ENCODE measurements around the gene UNC79.

Gene UNC79

DNA sequence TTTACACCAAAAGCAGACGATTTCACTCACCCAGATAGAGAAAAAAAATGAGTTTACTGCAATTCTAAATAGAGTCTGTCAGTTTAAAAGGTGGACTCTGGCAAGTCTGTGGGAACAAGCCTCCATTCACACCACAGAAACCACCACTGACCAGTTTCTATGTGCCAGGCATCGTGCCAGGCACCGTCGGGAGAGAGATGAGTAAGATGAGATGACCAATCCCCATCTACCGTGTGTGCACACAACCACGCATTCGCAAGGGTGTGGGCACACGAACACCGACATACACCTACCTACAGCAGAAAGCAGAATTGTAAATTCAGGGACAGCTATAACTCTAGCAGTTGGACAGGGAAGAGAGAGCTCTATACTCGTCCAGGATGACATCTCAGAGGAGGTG lies 299.3 kb downstream of the UNC79 start:
- TF ChIP-seq FOXP2 (optimal IDR thresholded peaks at IDR 0.05; ENCODE audit: borderline replicate concordance, extremely low read depth, extremely low read length, insufficient read depth) (no peak), SIN3A (IDR thresholded peaks at IDR 0.05; ENCODE audit: borderline replicate concordance, insufficient read depth, low read length) (no peak), POLR2AphosphoS5 (IDR thresholded peaks at IDR 0.05; ENCODE audit: low read depth, low read length) (no peak)
- TF ChIP-seq, protein P1, sequence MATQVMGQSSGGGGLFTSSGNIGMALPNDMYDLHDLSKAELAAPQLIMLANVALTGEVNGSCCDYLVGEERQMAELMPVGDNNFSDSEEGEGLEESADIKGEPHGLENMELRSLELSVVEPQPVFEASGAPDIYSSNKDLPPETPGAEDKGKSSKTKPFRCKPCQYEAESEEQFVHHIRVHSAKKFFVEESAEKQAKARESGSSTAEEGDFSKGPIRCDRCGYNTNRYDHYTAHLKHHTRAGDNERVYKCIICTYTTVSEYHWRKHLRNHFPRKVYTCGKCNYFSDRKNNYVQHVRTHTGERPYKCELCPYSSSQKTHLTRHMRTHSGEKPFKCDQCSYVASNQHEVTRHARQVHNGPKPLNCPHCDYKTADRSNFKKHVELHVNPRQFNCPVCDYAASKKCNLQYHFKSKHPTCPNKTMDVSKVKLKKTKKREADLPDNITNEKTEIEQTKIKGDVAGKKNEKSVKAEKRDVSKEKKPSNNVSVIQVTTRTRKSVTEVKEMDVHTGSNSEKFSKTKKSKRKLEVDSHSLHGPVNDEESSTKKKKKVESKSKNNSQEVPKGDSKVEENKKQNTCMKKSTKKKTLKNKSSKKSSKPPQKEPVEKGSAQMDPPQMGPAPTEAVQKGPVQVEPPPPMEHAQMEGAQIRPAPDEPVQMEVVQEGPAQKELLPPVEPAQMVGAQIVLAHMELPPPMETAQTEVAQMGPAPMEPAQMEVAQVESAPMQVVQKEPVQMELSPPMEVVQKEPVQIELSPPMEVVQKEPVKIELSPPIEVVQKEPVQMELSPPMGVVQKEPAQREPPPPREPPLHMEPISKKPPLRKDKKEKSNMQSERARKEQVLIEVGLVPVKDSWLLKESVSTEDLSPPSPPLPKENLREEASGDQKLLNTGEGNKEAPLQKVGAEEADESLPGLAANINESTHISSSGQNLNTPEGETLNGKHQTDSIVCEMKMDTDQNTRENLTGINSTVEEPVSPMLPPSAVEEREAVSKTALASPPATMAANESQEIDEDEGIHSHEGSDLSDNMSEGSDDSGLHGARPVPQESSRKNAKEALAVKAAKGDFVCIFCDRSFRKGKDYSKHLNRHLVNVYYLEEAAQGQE (IDR thresholded peaks at IDR 0.05; ENCODE audit: insufficient read depth in 1 of 2, low read depth in 2 of 2, low read length in 2 of 2), result no peak

DNA sequence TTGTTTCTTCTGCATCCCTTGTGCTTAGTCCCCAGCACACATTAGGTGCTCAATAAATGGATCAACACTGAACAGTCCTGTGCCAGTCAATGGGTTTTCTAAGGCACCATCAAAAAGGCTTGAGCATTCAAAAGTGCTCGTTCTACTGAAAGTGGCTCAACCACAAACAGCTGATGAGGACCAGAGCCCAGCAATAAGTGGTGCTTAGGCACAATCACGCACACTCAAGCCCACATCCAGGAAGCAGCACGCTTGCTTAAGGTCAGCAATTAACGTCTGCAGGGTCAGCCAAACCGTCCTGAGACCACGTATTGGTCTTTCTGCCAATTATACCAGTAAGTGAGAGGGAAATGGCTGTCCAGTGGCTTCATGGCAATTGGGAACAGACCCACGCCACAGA lies 301.0 kb downstream of the UNC79 start:
- TF ChIP-seq, protein P1 (IDR thresholded peaks at IDR 0.05; ENCODE audit: insufficient read depth in 1 of 2, low read depth in 2 of 2, low read length in 2 of 2), result no peak
- no peak for TF ChIP-seq POLR2AphosphoS5 (IDR thresholded peaks at IDR 0.05; ENCODE audit: low read depth, low read length)
- TF ChIP-seq SIN3A (IDR thresholded peaks at IDR 0.05; ENCODE audit: borderline replicate concordance, insufficient read depth, low read length), result no peak
- TF ChIP-seq TAF1 (IDR thresholded peaks at IDR 0.05; ENCODE audit: borderline replicate concordance, insufficient read depth, low read length), result no peak
- no peak for TF ChIP-seq FOXP2 (optimal IDR thresholded peaks at IDR 0.05; ENCODE audit: borderline replicate concordance, extremely low read depth, extremely low read length, insufficient read depth)

DNA sequence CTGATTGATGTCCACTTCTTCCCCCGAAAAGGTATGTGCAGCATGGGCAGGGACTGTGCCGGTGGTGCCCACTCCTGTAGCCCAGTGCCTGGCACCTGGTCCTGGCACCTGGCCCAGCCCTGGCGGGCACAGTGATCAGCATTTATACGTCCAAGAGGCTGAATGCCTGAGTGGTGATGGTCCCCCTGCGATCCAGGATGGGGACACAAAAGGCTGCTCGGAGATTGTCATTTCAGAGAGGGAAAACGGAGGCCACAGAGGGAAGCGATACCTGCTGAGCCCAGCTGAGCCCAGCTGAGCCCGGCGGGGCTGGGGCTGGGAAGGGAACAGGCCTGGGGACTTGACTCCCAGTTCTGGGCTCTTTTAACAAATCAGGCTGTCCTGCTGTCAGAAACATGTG lies 301.8 kb downstream of the UNC79 start:
- TF ChIP-seq SIN3A (IDR thresholded peaks at IDR 0.05; ENCODE audit: borderline replicate concordance, insufficient read depth, low read length) (no peak), POLR2AphosphoS5 (IDR thresholded peaks at IDR 0.05; ENCODE audit: low read depth, low read length) (no peak)
- TF ChIP-seq, protein P1 (IDR thresholded peaks at IDR 0.05; ENCODE audit: insufficient read depth in 1 of 2, low read depth in 2 of 2, low read length in 2 of 2), result no peak

DNA sequence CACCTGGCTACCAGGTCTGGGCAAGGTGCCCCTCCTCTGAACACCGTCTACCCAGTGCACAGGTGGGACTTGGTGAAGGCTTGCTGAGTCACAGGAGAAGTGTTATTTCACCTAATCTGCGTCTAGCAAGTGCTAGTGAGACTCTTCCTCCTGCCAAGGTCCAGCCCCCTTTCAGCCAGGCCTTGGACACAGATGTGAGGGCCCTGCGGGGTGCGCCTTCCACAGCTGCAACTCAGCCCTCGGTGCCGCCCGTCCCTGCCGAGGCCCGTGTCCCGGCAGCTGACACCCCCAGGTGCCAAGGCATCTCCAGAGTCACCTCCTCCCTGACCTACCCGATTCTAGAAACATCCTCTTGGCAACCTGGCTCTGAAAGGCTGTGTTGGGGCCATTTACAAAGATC lies 302.5 kb downstream of the UNC79 start:
- TF ChIP-seq, protein P1 (IDR thresholded peaks at IDR 0.05; ENCODE audit: insufficient read depth in 1 of 2, low read depth in 2 of 2, low read length in 2 of 2), result no peak
- TF ChIP-seq SIN3A (IDR thresholded peaks at IDR 0.05; ENCODE audit: borderline replicate concordance, insufficient read depth, low read length), result no peak
- TF ChIP-seq TAF1 (IDR thresholded peaks at IDR 0.05; ENCODE audit: borderline replicate concordance, insufficient read depth, low read length), result no peak
- no peak for TF ChIP-seq FOXP2 (optimal IDR thresholded peaks at IDR 0.05; ENCODE audit: borderline replicate concordance, extremely low read depth, extremely low read length, insufficient read depth)
- no peak for TF ChIP-seq POLR2AphosphoS5 (IDR thresholded peaks at IDR 0.05; ENCODE audit: low read depth, low read length)

DNA sequence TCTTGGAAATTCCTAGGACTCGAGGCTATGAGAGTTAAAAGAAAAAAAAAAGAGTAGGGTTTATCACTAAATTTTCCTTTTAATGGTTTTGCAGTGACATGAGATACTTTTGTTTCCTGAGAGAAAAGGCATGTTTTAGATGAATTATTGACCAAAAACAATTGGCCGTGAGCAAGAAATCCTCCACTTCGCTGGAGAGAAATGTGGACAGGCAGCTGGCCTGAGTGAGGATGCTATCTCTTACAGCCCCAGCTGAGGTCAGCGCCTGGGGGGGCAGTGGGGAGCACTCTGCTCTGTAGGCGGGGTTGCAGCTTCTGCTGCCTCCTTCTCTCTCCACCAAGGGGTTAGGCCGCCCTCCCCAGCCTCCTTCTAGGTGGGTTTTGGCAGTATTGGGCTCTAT lies 302.9 kb downstream of the UNC79 start:
- TF ChIP-seq, protein P1 (IDR thresholded peaks at IDR 0.05; ENCODE audit: insufficient read depth in 1 of 2, low read depth in 2 of 2, low read length in 2 of 2), result no peak
- TF ChIP-seq POLR2AphosphoS5 (IDR thresholded peaks at IDR 0.05; ENCODE audit: low read depth, low read length) (no peak), SIN3A (IDR thresholded peaks at IDR 0.05; ENCODE audit: borderline replicate concordance, insufficient read depth, low read length) (no peak), TAF1 (IDR thresholded peaks at IDR 0.05; ENCODE audit: borderline replicate concordance, insufficient read depth, low read length) (no peak), FOXP2 (optimal IDR thresholded peaks at IDR 0.05; ENCODE audit: borderline replicate concordance, extremely low read depth, extremely low read length, insufficient read depth) (no peak)

Data from PFSK-1 (cell line).